ENCODE measurements around the gene BBS9. TPM values are rescaled to one million over a fixed set of nuclear protein-coding genes. Genes with fewer than 3 reads are reported as not detected.

BBS9 gene
- total RNA-seq, 5 donors from 2014 or later (not counting 1 experiment from before 2014, with no cell fraction given) = 18.5 to 28.8 (median 20.9) TPM

- Mint-ChIP-seq H3K4me3 (no peak overlapping the region), H3K9me3 (peaks cover 0 to 15% (median 10%) of the 10 kb centered on the region in 3 donors), H3K27ac (no peak overlapping the region), H3K36me3 (peaks cover 22% of the 10 kb centered on the region), H3K4me1 (no peaks in the 10 kb centered on the region), H3K27me3 (no peaks in the 10 kb centered on the region)
- ChIA-PET POLR2A (no interaction called here), CTCF (no interaction called here)
- Histone ChIP-seq H3K9me3 (no peaks in the 10 kb centered on the region), H3K27ac (ENCODE audit: low read length) (no peak overlapping the region), H3K36me3 (ENCODE audit: control insufficient read depth in 2 of 2, extremely low read depth in 1 of 2, insufficient read depth in 1 of 2, low read length in 1 of 2) (peaks cover 0 to under 1% of the 10 kb centered on the region in 2 donors), H3K27me3 (replicated peaks in 1 of 2; ENCODE audit: control insufficient read depth in 2 of 2, extremely low read depth in 1 of 2, insufficient read depth in 2 of 2, low read length in 1 of 2) (no peaks in the 10 kb centered on the region), H3K4me3 (ENCODE audit: control insufficient read depth in 1 of 2, extremely low read depth in 1 of 2, low read length in 1 of 2) (no peak overlapping the region), H3K4me1 (ENCODE audit: control insufficient read depth in 1 of 2, extremely low read depth in 1 of 2, insufficient read depth in 2 of 2, low read length in 2 of 2) (no peaks in the 10 kb centered on the region)
- ATAC-seq (replicated peaks in 1 of 4) = no peak
- no peak for DNase-seq
- WGBS (ENCODE audit: insufficient coverage) = 60% methylated on average over 1 of the region's 2 CpGs
These were observed 497.5 kb downstream of the BBS9 start for GRCh38 chr7:33626869-33627268.

- H3K27me3 Mint-ChIP-seq = no peaks in the 10 kb centered on the region
These were observed 498.4 kb downstream of the BBS9 start for GRCh38 chr7:33627741-33628140.

GRCh38 chr7:33628894-33629293, 499.5 kb downstream of the BBS9 start:
- ChIA-PET CTCF (no interaction called here), POLR2A (no interaction called here)
- Mint-ChIP-seq H3K4me3 (no peak overlapping the region), H3K36me3 (peaks cover 26% of the 10 kb centered on the region), H3K9me3 (peaks cover 0 to 15% (median 10%) of the 10 kb centered on the region in 3 donors), H3K27me3 (no peaks in the 10 kb centered on the region), H3K27ac (no peak overlapping the region), H3K4me1 (no peaks in the 10 kb centered on the region)
- no peaks in the 10 kb centered on the region for H3K4me1 ChIP-seq (ENCODE audit: control insufficient read depth in 1 of 2, extremely low read depth in 1 of 2, insufficient read depth in 2 of 2, low read length in 2 of 2)
- no peaks in the 10 kb centered on the region for H3K27me3 ChIP-seq (replicated peaks in 1 of 2; ENCODE audit: control insufficient read depth in 2 of 2, extremely low read depth in 1 of 2, insufficient read depth in 2 of 2, low read length in 1 of 2)
- H3K27ac ChIP-seq (ENCODE audit: low read length) = no peak overlapping the region
- ATAC-seq (replicated peaks in 1 of 4) = no peak
- H3K36me3 ChIP-seq (ENCODE audit: control insufficient read depth in 2 of 2, extremely low read depth in 1 of 2, insufficient read depth in 1 of 2, low read length in 1 of 2) = peaks cover 0 to 2% of the 10 kb centered on the region in 2 donors
- no CpG with 5 or more reads among the region's 2 CpGs for WGBS (ENCODE audit: insufficient coverage)
- no peak for DNase-seq
- H3K4me3 ChIP-seq (ENCODE audit: control insufficient read depth in 1 of 2, extremely low read depth in 1 of 2, low read length in 1 of 2) = no peak overlapping the region
- H3K9me3 ChIP-seq = no peaks in the 10 kb centered on the region

More at GRCh38 chr7:33627741-33628140, 498.4 kb downstream of the BBS9 start:
- H3K4me3 ChIP-seq (ENCODE audit: control insufficient read depth in 1 of 2, extremely low read depth in 1 of 2, low read length in 1 of 2) = no peak overlapping the region
- Mint-ChIP-seq H3K36me3 (peaks cover 22% of the 10 kb centered on the region), H3K4me1 (no peaks in the 10 kb centered on the region), H3K27ac (no peak overlapping the region), H3K9me3 (peaks cover 0 to 15% (median 10%) of the 10 kb centered on the region in 3 donors), H3K4me3 (no peak overlapping the region)
- DNase-seq (no peak), ATAC-seq (replicated peaks in 1 of 4) (no peak)
- ChIA-PET POLR2A (no interaction called here), CTCF (no interaction called here)
- 79% methylated on average over 2 of the region's 3 CpGs for WGBS (ENCODE audit: insufficient coverage)
- H3K27ac ChIP-seq (ENCODE audit: low read length) = no peak overlapping the region
- H3K27me3 ChIP-seq (replicated peaks in 1 of 2; ENCODE audit: control insufficient read depth in 2 of 2, extremely low read depth in 1 of 2, insufficient read depth in 2 of 2, low read length in 1 of 2) = no peaks in the 10 kb centered on the region
- no peaks in the 10 kb centered on the region for H3K9me3 ChIP-seq
- H3K36me3 ChIP-seq (ENCODE audit: control insufficient read depth in 2 of 2, extremely low read depth in 1 of 2, insufficient read depth in 1 of 2, low read length in 1 of 2) = peaks cover 0 to 2% of the 10 kb centered on the region in 2 donors
- H3K4me1 ChIP-seq (ENCODE audit: control insufficient read depth in 1 of 2, extremely low read depth in 1 of 2, insufficient read depth in 2 of 2, low read length in 2 of 2) = no peaks in the 10 kb centered on the region

- H3K4me1 Mint-ChIP-seq = no peaks in the 10 kb centered on the region
- H3K9me3 Mint-ChIP-seq = peaks cover 0 to 11% (median 10%) of the 10 kb centered on the region in 3 donors
- Histone ChIP-seq H3K27me3 (replicated peaks in 1 of 2; ENCODE audit: control insufficient read depth in 2 of 2, extremely low read depth in 1 of 2, insufficient read depth in 2 of 2, low read length in 1 of 2) (no peaks in the 10 kb centered on the region), H3K4me1 (ENCODE audit: control insufficient read depth in 1 of 2, extremely low read depth in 1 of 2, insufficient read depth in 2 of 2, low read length in 2 of 2) (no peaks in the 10 kb centered on the region), H3K4me3 (ENCODE audit: control insufficient read depth in 1 of 2, extremely low read depth in 1 of 2, low read length in 1 of 2) (no peak overlapping the region), H3K9me3 (no peaks in the 10 kb centered on the region), H3K27ac (ENCODE audit: low read length) (no peak overlapping the region), H3K36me3 (ENCODE audit: control insufficient read depth in 2 of 2, extremely low read depth in 1 of 2, insufficient read depth in 1 of 2, low read length in 1 of 2) (peaks cover 0 to 2% of the 10 kb centered on the region in 2 donors)
- ChIA-PET CTCF (no interaction called here), POLR2A (no interaction called here)
- WGBS (ENCODE audit: insufficient coverage) = 80% methylated on average over 3 of the region's 4 CpGs
- no peaks in the 10 kb centered on the region for H3K27me3 Mint-ChIP-seq
- peaks cover 30% of the 10 kb centered on the region for H3K36me3 Mint-ChIP-seq
- no peak overlapping the region for H3K27ac Mint-ChIP-seq
- H3K4me3 Mint-ChIP-seq = no peak overlapping the region
- DNase-seq = no peak
- ATAC-seq (replicated peaks in 1 of 4) = no peak
These were observed 501.0 kb downstream of the BBS9 start for GRCh38 chr7:33630359-33630758.

DNA sequence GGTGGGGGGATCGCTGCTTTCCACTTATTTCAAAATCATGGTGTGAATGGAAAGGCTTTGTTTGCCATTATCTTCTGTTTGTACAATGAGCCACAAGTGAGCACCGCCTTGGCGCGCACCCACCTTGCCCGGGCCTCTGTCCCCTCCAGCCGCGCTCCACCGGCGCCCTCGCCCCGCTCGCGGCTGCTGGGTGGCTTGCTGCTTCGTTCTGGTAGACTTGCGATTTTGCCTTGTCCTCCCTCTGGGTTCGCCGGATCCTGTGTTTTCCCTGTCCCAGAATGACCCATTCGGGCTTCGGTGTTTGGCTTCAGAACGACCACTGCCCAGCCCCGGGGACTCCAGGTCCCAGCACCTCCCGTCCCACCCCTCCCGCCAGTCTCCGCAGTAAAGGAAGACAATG, 503.0 kb downstream of the BBS9 start:
- H3K9me3 Mint-ChIP-seq = no peaks in the 10 kb centered on the region
- POLR2A ChIA-PET = no interaction called here

GRCh38 chr7:33632840-33633525, 503.6 kb downstream of the BBS9 start:
- Mint-ChIP-seq H3K9me3 (no peaks in the 10 kb centered on the region), H3K36me3 (peaks cover 27% of the 10 kb centered on the region), H3K27ac (no peak overlapping the region), H3K4me1 (no peaks in the 10 kb centered on the region), H3K27me3 (no peaks in the 10 kb centered on the region), H3K4me3 (no peak overlapping the region)
- ATAC-seq (replicated peaks in 1 of 4) = no peak
- CTCF ChIA-PET = no interaction called here
- Histone ChIP-seq H3K27ac (ENCODE audit: low read length) (no peak overlapping the region), H3K27me3 (replicated peaks in 1 of 2; ENCODE audit: control insufficient read depth in 2 of 2, extremely low read depth in 1 of 2, insufficient read depth in 2 of 2, low read length in 1 of 2) (no peaks in the 10 kb centered on the region), H3K4me1 (ENCODE audit: control insufficient read depth in 1 of 2, extremely low read depth in 1 of 2, insufficient read depth in 2 of 2, low read length in 2 of 2) (no peaks in the 10 kb centered on the region), H3K36me3 (ENCODE audit: control insufficient read depth in 2 of 2, extremely low read depth in 1 of 2, insufficient read depth in 1 of 2, low read length in 1 of 2) (peaks cover 0 to 2% of the 10 kb centered on the region in 2 donors), H3K4me3 (ENCODE audit: control insufficient read depth in 1 of 2, extremely low read depth in 1 of 2, low read length in 1 of 2) (no peak overlapping the region), H3K9me3 (no peaks in the 10 kb centered on the region)
- POLR2A ChIA-PET = no interaction called here
- no peak for DNase-seq
- 40% methylated on average over 1 of the region's 6 CpGs for WGBS (ENCODE audit: insufficient coverage)

More for the DNA sequence above, 503.0 kb downstream of the BBS9 start:
- ATAC-seq (replicated peaks in 1 of 4) (no peak), DNase-seq (no peak)
- Mint-ChIP-seq H3K36me3 (peaks cover 22% of the 10 kb centered on the region), H3K4me3 (no peak overlapping the region), H3K4me1 (no peaks in the 10 kb centered on the region), H3K27me3 (no peaks in the 10 kb centered on the region), H3K27ac (no peak overlapping the region)
- no peaks in the 10 kb centered on the region for H3K27me3 ChIP-seq (replicated peaks in 1 of 2; ENCODE audit: control insufficient read depth in 2 of 2, extremely low read depth in 1 of 2, insufficient read depth in 2 of 2, low read length in 1 of 2)
- CTCF ChIA-PET = no interaction called here
- H3K27ac ChIP-seq (ENCODE audit: low read length) = no peak overlapping the region
- H3K4me1 ChIP-seq (ENCODE audit: control insufficient read depth in 1 of 2, extremely low read depth in 1 of 2, insufficient read depth in 2 of 2, low read length in 2 of 2) = no peaks in the 10 kb centered on the region
- H3K36me3 ChIP-seq (ENCODE audit: control insufficient read depth in 2 of 2, extremely low read depth in 1 of 2, insufficient read depth in 1 of 2, low read length in 1 of 2) = peaks cover 0 to 2% of the 10 kb centered on the region in 2 donors
- no peaks in the 10 kb centered on the region for H3K9me3 ChIP-seq
- 97% methylated on average over 22 of the region's 24 CpGs for WGBS (ENCODE audit: insufficient coverage)
- no peak overlapping the region for H3K4me3 ChIP-seq (ENCODE audit: control insufficient read depth in 1 of 2, extremely low read depth in 1 of 2, low read length in 1 of 2)

Measured in T-cell (primary cell).